ENCODE data around the gene NEDD1. TPM values are rescaled to one million over a fixed set of nuclear protein-coding genes. Genes with fewer than 3 reads are reported as not detected.

NEDD1 gene
- total RNA-seq, 1 donor from 2014 or later = 30.7 TPM

DNA sequence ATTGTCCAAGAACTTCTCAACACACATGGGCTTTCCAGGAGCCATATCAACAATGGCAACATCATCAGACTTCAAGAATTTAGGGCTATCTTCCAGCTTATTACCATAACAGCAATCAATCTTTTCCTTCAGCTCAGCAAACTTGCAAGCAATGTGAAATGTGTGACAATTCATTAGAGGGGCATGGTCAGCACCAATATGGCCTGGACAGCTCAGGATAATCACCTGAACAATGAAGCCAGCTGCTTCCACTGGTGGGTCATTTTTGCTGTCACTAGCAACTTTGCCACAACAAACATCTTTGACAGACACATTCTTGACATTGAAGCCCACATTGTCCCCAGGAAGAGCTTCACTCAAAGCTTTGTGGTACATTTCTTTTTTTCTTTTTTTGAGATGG is 5.9 kb upstream of the NEDD1 start:
- no peak for DNase-seq (ENCODE audit: low read depth, low spot score)

DNA sequence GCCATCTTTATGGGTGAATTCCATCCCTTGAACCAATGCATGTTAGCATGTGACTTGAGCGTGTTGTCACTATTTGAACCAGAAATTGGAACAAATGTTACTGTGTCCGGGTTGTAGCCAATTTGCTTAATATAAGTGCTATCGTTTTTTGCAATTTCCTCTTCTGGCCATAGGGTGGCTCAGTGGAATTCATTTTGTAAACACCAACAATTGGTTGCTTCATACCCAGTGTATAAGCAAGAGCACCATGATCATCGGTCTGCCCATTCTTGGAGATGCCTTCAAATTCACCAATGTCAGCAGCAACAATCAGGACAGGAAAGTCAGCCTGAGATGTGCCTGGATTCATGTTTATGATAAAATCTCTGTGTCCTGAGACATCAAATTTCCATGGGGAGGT is 5.0 kb upstream of the NEDD1 start:
- DNase-seq (ENCODE audit: low read depth, low spot score) = no peak

DNA sequence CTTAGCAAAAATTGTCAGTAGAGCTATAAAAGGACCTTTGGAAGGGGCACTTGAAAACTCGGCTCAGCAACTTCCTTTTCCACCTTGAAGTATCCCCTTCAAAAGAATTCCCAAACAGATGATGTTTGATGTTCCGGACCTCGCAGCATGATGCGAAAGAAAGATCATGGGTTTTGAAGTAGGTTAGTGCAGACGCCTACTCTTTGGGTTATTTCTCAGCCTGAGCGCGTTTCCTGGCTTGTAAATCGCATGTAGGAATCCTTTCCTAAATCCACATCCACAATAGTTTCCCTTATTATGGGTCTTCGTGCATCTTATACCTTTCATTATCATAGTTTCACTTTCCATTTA is 584 bp upstream of the NEDD1 start:
- no peak for DNase-seq (ENCODE audit: low read depth, low spot score)

DNA sequence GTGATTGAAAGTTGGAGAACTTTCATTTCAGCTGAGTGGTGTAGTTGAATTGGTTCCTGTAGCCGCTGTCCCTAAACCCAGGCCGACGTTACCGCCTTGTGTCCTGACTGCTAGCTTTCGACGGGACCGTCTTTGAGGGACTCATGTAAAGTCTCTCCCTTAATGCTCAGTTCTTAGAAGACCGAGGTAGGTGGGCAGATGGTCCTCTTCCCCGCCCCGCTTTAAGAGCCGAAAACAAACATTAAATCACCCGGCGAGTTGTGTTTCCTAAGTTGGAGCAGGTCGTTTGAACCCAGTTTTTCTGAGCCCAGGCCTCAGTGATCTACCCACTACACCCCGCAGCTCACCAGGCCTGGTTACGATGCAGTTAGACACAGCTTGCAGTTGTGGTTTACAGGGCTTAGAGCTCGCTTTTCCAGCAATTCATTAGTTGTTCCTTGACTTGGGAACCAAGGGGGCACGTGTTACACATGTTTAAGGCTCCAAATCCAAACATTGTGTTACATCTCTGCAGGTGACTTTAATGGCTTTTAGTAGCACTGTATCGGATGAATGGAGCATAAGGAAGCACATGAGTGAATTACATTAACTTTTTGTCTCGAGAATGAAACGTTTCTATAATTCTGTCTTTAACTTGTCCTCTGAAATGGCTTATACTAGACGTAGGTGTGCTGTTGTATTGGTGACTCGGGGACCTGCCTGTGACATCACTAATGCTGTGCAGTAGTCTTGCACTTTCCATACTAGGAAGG is 790 bp downstream of the NEDD1 start:
- no peak for DNase-seq (ENCODE audit: low read depth, low spot score)

DNA sequence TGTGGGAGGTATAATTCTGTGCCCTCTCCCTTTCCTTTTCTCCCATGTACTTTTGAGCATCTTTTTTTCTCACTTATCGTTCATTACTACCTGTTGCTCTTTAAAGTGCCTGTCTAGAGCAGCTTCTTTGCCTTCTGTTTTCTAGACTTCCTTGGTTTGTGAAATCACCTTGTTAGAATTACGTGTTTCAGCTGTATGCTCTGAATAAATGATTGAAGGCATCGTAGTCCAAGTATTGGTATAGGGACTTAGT is 1.3 kb downstream of the NEDD1 start:
- DNase-seq (ENCODE audit: low read depth, low spot score) = no peak

DNA sequence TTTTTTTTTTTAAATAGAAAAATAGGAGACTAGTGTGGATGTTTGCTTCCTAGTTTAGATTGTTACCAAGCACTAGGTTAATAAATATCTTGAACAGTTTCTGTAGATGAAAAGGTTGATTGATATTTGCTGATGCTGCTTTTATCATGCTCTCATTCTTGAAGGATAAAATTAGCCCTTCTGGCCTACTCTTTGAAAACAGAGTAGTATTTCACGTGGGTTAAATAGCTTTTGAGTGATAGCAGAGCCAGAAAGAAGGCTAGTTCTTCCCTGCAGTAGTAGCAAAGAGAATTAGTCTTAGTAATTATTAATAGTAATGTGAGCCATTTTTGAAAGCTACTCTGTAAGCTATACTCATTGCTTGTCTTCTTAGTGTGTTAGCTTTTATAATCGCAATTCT is 5.2 kb downstream of the NEDD1 start:
- DNase-seq (ENCODE audit: low read depth, low spot score) = no peak

DNA sequence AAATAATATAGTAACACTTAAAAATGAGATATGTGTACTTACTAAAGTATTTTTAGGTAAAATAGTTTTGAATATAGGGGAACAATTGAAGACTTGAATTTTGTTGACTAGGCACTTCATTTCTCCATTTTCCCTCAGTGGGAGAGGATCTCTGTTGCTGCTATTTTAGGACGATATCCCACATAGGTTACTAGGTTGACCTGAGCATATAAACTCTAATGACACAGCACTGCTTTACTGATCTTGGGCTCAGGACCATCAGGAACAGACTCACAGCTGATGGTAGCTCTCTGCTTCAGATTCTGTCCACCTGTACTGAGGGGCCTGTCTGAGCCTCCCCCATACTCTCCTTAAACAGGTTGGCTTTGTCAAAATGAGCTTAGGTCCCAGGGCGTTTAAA is 5.9 kb downstream of the NEDD1 start:
- no peak for DNase-seq (ENCODE audit: low read depth, low spot score)

DNA sequence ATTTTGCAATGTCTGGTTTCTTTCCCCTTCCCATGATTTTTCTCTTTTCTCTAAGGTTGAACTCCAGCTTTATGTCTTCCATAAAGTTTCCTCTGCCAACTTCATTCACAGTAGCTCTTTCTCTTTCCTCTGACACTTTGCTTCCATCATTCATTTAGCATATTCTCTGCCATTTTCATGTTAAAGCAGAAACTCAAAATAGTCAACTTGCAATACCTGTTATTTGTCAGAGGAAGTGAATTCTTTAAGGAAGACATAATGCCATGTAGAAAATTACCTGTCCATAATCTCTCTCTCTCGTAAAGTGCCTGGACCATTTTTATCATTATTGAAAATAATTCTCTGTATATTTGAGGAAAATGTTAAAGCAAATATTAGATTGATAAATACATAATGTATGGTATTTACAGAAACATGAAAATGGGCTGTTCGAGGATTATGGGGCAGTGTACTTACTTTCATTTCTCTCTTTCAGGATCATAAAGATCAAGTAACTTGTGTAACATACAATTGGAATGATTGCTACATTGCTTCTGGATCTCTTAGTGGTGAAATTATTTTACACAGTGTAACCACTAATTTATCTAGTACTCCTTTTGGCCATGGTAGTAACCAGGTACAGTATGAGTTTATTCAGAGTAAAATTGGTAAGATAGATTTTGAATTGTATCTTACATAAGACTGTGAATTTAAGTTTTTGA is 12.6 kb downstream of the NEDD1 start:
- DNase-seq (ENCODE audit: low read depth, low spot score) = no peak

DNA sequence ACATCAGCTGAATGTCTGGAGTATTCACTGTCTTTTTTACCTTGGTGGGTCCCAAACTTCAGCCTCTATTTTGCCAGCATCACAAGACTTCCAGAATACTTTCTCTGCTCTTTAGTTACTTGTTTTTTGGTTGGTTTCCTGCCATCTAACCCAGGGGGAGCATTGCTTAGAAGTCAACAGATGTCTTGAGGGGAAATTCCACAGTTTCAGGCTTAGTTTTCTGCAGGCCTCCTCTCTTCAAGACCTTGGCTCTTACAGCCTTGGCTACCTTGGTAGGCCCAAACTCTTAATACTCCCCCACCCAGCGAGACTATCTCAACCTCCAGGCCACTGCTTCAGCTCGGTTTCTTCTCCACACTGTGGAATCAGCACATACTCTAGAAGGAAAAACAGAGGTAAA is 41.7 kb downstream of the NEDD1 start:
- no peak for DNase-seq (ENCODE audit: low read depth, low spot score)

DNA sequence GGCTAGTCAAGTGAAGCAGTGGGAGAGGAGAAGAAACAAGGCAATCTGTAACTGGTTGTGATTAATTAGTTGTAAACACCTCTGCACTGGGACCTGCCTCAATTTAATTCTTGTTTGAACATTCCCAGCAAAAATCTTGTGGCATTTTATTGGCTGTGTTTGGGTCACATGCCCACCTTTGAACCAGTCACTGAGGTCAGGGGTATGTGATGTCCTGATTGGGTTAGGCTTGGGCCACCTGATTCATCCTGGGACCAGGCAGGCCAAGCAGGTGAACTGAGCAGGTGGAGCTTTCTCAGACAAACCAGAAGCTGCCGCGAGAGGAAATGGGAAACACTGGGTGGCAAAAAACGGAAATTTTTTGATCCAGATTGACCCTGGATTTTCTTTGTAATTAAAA is 72.5 kb downstream of the NEDD1 start:
- DNase-seq (ENCODE audit: low read depth, low spot score) = no peak

DNA sequence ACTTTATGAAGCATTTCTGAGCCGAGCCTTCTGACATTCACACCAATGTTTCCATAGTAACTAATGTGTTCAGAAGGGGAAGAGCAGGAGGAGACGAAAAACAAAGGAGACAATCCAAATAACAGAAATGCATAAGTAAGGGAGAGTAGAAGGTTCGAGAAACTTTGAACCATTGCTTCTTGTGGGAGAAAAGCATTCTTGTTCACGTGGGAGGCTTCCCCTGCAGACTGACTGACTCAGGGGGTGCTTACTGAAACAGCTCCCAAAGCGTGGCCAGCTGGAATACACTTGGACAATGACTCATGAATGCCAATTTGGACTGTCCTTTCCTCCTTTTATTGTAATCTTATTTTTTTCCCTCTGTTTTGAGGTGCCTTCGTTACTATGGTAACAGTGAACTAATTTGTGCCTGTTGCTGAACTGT is 73.9 kb downstream of the NEDD1 start:
- peak; percentile 79 for DNase-seq (ENCODE audit: low read depth, low spot score)

DNA sequence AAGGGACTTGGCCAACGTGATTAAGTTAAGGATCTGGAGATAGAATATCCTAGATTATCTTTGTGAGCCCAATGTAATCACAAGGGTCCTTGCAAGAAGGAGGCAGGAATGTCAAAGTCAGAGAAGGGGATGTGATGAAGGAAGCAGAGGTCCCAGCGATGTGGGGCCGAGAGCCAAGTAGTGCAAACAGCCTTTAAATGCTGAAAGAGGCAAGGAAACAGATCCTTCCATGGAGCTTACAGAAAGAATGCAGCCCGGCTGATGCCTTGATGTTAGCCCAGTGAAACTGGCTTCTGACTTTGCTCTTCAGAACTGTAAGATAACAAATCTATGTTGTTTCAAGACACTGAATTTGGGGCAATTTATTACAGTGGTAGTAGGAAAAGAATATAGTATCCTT is 74.9 kb downstream of the NEDD1 start:
- no peak for DNase-seq (ENCODE audit: low read depth, low spot score)

DNA sequence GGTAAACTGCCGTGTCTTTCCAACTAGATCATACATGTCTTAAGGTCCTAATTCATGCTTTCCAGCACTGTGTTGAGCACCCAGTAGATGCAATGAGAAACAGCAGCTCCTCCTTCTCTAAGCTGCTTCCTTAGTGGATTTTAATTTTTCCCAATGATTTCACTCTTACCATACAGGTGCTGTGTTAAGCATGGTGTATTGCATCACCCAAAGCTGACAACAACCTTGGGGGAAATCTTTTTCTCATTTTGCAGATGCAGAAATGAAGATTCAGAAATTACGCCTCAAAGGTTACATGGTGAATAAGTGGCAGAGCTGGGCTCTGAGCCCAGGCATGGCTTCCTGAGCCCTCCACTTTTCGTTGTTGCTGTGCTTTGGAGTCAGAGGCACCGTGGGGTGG is 75.6 kb downstream of the NEDD1 start:
- no peak for DNase-seq (ENCODE audit: low read depth, low spot score)

DNA sequence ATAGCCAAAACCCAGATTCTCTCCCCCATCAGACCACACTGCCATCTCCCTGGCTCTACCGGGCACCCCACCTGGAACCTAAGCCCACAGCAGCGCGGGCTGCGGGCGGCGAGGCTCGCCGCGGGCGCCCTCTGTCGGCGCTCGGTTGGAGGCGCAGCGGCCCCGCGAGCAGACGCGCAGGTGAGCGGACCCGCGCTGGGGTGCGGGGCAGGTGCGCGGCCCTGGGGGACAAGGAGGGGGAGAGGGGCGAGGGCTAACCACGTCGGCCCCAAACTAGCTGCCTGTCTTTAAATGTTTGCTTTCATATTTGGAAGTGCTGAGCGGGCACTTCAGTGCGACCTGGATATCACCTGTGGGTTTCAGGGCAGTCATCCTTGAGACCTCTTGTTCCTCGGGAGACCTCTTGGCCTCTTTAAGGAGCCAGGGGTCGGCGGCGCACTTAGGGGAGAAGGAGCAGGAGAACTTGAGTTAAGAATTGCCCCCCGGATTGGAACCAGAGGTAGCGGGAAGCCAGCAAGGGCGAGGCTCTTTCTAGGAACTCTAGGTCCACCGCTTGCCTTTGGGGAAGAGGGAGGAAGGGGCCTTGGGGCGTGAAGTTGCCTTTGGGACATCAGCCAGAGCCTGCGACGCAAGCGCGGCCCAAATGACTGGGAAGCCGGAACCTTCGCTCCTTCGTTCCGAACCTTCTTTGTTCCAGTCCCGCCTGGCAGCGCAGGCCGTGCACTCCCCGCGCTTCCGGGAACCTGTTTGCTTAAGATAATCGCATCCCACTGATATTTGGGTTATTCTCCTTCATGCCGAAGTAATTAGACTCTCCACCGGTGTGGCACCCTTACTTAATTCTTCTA is 78.7 kb downstream of the NEDD1 start:
- no peak for DNase-seq (ENCODE audit: low read depth, low spot score)

DNA sequence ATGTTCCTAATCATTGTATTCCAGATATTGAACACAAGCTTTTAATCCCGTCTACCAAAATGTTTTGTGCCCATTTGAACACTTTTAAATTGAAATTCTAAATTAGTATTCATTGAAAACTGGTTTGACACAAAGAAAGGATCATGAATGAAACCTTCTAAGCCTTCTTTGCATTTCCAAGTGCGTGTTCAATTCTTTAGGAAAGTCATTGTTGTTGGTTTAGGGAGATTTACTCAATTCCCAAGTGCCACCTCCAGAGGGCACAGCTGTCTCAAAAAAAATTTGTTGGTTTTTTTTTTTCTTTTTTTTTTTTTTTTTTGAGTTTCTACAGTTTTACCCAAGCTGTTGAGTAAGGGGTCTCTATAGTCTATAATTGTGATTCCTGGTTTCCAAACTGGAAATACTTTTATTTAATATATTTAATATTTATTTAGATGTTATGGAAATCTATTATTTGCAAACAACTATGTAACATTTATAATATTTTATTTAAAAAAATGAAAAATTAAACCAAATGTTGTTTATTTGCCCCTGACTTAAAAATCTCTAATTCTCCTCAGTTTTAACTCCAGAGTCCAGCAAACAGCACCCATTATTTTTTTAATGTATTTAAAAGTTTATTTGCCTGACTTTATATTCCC is 79.9 kb downstream of the NEDD1 start:
- no peak for DNase-seq (ENCODE audit: low read depth, low spot score)

DNA sequence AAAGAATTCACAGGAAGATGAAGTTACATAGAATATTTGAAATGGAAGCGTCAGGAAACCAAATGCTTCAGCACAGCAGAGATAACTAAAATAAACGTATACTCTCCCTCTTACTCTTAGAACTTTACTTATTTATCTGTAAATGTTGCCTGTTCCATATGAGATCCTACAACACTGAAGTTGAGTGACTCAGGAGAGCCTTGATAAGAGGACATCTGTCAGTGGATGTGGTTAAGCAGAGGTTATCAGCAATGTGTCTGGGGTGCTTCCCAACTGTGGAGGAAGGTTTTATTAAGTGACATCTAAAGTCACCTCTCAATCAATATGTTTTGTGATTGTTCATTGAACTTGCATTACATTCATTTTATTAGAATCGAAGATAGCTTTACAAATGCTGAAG is 81.9 kb downstream of the NEDD1 start:
- DNase-seq (ENCODE audit: low read depth, low spot score) = no peak

DNA sequence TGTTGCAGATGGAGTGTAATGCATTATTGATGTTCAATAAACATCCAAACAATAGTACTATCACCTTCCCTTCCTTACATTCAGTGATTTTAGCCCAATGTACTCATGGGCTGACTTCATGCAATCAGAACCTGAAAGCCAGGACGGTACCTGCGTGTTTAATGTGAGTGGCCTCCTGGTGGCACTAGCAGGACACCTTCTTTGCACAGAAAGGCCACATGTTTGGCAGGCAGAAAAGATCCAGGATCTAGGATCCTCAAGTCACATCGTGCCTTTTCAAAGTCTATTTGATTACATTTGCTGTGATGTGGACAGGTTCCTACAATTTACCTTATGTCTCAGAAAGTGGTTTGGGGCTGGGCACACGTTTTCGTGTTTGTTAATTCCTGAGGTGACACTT is 82.9 kb downstream of the NEDD1 start:
- no peak for DNase-seq (ENCODE audit: low read depth, low spot score)

DNA sequence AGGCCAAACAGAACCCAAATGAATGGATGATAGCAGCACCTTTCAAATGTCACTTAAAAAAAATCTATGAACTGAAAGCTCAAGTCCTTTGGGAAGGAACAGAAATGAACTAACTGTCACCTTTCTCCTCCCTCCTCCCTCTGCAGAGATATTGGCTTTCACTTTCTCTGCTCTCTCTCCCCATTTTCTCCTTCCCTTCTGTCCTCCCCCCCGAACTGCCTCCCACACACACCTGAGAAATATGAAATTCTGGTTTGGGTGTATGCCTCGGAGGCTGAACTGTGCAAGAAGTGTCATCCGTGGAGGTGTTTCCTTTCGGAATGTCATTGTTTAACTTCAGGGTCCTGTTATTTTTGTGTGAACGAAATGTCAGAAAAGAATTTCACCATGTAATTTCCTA is 87.8 kb downstream of the NEDD1 start:
- no peak for DNase-seq (ENCODE audit: low read depth, low spot score)

DNA sequence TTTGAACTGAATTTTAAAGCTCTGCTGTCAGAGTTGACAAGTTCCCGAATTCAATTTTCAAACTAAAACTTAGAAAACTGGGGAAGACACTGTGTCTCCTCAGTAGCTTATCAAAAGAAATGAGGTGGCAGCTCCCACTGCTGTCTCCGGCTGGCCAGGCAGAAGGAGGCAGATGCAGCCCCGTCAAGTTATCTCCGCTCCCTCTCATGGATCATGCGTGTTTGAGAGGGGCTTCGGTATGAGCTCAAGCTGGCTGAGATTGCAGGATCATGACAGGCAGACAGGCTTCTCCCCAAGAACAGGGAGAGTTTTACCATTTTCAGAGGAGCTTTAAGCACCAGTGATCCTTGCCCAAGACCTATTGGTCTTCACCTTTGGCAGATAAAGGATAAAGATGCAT is 88.8 kb downstream of the NEDD1 start:
- DNase-seq (ENCODE audit: low read depth, low spot score) = no peak

DNA sequence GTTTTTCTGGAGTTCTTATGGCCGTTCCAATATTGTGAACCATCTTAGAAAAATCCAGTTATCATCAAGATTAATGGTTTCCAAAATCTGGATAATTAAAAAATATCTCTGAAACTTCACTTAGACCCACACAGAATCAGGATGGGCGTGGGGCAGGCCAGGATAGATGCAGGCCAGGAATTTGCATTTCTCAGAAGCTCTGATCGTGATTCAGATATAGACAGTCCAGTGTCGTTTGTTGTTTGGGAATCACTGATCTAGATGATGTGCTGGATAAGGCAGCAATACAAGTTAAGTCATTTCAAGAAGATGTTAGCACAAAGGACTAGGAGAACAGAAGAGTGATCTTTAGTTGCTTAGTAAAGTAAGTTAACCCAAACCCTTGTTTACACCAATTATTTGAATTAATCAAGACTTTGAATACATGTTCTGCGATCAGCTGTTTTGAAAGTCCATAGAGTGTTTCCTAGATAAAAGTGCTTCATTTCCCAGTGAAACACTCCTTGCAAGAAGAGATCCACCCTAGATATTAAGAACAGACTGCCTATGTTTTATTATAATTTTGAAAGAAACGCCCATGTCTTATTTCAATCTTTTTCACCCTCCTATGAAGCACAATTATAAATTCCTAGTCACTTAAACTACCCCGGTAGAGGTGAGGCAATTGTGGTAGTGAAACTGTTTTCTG is 90.9 kb downstream of the NEDD1 start:
- DNase-seq (ENCODE audit: low read depth, low spot score) = no peak

DNA sequence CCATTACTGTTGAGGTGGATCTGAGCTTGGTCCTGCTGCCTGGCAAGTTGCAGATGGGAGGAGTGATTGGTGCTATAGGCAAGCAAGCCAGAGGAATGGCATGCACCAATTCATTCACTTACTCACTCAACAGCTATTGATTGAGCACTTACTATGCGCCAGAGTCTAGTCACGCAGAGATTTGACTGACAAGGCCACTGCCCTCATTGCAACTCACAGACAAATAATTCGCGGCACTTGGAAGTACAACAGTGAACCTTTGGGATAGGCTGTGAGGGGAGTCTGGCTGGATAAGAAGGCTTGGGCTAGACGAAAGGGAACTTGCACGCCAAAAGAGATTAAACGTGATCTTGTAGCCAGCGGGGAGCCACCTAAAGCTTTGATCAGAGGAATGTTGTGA is 96.2 kb downstream of the NEDD1 start:
- no peak for DNase-seq (ENCODE audit: low read depth, low spot score)
